ENCODE measurements around the gene VAT1L.

Gene VAT1L

DNA sequence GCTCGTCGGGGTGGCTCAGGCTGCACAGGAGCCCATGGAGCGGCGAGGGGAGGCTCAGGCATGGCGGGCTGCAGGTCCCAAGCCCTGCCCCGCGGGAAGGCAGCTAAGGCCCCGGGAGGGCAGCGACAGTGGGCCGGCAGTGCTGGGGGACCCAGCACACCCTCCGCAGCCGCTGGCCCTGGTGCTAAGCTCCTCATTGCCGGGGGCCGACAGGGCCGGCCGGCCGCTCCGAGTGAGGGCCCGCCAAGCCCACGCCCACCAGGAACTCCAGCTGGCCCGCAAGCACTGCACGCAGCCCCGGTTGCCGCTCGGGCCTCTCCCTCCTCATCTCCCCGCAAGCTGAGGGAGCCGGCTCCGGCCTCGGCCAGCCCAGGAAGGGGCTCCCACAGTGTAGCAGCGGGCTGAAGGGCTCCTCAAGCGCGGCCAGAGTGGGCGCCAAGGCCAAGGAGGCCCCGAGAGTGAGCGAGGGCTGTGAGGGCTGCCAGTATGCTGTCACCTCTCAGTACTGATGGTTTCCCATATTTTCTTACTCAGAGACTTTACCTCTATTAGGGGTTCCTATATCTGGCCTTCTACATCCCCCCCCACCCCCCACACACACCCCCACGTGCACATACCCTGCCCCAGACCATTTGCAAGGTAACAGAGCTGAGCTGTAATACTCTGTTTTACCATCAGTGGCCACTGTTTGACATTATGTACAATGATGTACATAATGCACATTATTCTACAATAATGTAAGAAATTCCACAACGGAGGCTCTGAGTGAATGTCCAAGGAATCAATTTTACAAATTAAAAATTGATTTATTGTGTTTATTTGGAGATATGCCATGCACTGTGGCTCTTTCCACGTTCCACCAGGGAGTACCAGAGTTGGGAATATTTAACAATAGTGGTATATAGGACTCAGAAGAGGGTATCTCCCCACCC is 3.7 kb upstream of the VAT1L start:
- DNase-seq, result no peak

DNA sequence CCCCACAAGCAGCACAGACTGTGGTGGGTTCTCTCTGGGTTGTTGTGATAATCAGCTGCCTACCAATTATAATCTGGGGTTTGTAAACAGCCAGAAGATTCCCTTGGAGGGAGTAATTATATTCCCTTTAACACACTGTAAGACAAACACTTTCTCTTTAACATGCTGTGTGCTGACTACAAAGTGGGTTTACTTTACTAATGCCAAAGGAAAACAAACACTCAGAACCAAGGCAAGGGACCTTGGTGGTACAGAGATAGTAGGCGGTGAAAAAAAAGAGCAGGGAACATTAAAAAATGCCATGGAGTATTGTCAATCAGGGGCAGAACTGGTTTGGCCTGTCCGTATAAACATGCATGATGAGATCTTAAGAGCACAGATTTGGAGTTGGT is 3.0 kb upstream of the VAT1L start:
- no peak for DNase-seq

DNA sequence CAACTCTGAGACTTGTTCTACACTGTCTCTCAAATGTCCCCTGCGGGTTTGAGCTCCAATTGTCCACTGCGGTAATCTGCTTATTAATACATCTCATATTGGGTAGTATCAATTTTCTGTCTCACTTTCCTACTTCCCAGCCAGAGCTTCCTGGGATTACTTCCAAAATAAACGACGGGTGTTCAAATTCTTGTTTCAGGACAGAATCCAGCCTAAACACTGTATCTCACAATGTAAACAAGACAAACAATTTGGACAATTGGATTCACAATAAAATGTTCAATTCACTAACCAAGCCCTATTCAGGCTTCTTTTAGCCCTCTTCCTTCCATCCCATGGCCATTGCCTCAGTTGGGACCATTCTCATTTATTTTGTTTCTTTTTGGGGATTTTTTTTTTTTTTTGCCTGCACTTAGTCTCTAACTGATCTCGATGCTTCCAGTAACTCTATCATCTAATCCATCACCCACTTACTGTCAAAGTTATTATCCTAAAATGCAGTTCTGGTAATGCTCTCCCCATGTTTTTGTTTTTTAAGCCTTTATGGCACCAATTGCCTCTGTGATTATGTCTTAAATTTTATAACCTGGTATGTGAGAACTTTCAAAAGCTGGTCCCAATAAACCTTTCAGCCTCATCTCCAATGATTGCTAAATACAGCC is 2.0 kb upstream of the VAT1L start:
- DNase-seq, result no peak

DNA sequence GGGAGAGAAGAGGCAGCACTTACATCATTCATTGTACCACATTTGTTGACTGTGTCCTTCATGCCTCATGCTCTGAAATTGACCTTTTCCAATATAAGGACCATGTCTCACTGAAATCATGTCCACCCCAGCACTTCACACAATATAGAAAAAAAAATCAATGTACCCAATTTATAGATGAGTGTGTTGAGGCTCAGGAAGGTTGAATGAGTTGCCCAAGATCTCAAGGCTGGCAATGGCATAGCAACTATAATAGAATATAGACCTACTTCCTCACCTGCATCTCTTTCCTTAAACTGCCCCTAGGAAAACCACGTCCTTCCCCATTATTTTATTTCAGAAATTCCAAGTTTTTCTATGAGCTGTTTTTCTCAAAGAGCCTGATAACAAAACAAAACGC is 912 bp upstream of the VAT1L start:
- no peak for DNase-seq

DNA sequence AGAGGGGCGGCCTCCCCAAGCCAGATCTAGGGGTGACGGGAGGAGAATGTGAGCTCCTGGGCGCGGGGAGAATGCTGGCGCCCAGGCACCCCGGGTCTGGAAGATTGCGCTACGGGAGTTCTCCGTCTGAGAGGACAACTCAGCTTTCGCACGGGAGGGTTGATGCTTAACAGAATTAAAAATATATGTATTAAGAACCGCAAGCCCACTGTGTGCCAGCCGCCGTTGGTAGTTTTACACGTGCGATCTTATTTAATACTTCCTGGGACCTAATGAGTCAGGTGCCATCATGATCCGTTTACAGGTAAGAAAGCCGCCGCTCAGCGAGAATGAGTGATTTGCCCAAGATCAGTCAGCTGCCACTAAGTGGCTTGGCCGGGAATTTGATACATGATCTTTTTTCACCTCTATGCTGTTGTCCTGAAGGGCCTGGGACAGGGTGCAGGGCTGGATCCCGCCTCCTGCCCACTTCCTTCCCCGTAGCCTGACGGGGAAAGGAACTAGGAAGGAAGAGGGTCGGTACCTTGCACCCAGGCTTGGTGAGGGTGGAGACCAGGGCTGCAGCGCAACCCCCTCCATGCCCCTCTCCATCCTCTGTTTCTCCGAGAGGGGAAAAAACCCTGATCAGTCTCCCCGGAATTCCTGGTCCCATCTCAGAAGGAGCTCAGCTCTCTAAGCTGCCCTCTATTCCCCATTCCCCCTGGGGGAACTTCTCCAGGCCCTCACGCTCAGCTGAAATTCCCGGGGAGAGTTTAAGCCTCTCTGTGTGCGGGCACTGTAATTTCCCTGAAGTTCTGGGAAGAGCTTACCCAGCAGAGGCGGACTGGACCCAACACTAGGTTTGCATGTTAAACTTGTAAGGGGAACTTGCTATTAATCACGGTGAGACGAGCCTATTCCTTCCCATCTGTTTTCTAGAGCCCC is 983 bp downstream of the VAT1L start:
- DNase-seq, result no peak

DNA sequence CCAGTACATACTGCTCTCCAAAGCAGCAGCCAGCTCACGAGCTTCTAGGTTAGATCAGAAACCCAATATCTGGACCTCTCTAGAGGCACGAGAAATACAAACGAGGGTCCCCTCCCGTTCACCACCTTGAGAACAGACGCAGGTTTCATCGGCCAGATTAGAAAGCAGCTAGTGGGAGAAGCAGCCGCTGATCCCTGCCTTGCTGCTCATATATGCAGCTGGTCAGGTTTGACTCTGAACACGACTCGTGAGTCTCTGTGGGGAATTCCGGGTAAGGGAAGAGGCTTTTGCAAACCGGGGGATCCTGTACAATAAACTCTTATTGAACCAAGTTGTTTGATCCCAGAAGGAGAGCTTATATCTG is 1.6 kb downstream of the VAT1L start:
- no peak for DNase-seq

DNA sequence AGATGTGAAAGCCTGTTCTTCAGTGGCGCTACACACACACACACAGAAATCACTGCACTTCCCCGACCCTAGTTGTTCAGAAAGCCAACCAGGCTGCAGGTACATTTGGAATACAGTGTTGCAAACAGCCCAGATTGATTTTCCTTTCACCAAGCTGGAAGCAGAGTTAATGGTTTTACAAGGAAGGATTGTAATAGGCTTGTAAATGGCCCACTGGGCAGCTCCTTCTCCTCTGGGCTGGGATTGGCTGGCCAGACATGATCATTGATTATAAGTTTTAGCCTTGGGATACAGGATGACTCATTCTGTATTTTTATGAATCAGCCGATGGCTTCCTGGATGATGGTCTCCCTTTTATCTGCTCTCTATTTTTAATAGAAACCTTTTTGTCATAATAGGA is 2.5 kb downstream of the VAT1L start:
- no peak for DNase-seq

DNA sequence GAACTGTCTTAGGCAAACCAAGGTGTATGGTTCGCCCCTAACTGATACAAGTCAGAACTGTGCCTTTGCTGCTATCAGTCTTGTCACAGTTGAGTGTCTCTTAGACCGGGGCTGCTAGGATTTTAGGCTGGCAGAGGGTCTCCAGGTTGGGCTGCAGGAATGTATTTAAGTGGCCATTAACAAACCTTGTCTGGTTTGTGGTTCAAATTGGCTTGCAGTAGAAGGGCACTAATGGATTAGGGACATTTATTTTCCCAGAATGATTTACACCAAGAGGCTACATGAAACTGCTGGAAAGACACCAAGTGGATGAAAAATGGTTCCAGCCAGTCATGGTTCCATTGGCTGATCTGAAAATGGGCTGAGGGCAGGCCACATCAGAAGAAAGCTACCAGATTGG is 5.1 kb downstream of the VAT1L start:
- DNase-seq, result no peak

DNA sequence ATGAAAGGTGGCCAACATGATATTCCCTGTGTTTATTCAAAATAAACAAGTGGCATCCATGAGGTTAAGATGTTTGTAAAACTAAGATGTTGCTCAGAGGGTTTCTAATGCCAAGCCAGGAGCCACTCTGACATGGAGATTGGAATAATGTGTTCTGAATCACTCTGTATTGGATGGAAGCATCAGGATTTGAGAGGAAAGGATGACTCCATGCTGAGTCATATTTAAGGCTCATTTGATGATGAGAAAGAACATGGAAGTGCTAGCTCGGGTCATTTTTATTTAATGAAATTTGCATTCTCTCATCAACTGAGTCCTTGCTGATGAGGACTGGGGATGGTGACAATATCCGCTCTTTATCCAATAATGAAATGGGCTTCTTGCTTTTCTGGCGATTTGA is 6.2 kb downstream of the VAT1L start:
- no peak for DNase-seq

DNA sequence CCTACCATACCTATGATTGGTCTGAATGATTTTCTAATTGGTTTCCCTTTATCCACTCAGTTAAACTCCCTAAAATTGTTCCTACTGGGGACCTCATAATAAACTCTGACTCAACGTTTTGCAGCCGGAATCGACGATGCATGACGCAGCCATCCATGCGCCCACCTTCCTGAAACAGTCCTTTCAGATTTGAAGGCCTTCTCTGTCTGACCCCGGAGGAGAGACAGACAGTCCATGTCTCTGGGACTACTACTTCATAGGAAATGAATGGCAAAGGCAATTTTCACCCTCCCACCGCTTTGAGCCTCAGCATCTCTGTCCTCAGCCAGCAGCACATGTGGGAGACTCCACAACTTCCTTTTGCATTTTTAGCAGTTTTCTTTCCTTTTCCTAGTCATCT is 13.5 kb downstream of the VAT1L start:
- no peak for DNase-seq

DNA sequence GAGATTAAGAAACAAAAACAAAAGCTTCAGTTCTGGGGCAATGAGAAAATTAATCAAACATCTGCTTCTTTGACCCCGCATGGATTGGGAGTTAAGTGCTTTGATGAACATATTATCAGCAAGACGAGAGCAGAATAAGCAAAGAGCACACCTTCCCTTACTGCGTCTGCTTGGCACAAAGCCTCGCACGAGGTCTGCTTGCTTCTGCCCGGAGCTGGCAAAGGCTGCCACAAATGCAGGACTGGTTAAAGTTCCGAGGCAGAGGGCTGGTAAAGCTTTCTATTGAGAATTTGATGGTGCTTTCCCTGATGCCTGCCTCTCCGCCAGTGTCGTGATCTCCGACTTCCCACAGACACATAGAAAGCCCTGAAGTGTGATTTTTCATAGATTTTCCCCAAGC is 17.0 kb downstream of the VAT1L start:
- DNase-seq, result no peak

DNA sequence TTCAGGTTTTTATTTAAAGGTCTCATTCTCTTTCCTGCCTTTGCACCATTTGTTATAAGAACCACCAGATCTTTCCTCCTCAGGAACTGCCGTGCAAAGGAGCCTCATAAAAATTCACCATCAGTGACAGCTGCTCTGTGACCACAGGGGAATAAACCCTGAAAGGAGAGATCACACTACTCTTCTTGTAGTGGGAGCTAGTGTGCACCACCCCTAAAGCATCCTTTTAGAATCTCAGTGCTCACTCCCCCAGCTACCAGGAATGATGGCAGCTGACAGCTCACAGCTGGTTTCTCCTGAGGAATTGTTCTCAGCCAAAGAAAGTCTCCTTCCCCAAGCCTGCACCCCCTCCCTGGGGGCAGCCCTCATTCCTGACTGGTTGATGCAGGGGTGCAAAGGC is 18.7 kb downstream of the VAT1L start:
- DNase-seq, result no peak

DNA sequence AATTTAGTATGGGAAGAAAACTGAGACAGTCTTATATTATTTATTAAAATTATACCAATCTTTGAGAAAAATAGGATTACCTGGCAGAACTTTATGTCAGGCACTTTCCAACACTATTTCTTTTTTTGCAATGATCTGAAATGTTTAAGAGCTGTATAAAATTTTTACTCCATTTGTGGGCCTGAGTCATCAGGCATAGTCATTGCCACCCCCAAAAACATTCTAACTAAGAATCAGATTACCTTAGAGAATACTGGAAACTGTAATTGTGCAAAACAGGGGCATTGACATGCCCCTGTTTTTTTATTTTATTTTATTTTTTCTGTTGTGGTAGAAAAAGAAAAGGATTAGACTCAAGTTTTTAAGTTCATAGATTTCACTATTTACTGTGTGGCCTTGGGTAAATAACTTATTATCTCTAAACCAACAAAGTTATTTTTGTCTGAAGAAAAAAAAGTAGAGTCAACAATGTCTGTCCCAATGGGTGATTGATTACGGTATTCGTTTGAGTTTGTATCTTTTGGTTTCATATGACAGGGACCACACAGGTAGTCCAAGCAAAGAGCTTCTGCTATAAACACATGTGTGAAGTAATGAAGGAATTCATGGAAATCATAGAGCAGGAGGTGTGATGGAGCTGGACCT is 24.6 kb downstream of the VAT1L start:
- no peak for DNase-seq

DNA sequence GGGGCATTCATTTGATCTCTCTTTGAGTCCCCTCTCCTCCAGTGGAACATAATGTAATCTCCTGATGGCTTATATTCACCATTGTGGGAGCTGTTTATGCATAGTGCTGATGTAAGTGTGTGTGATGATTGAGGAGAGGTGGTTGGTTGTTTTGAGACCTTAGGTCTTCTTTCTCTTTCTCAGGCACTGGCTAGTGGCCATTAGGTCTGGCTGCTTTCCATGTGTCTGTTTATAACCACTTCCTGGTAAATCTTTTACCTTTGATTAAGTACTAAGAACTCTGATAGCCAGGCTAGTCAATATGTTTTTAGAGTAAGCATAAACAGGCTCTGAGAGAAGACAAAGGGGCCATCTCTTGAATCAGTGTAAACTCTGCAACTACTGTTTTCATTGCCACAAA is 27.9 kb downstream of the VAT1L start:
- DNase-seq, result no peak

DNA sequence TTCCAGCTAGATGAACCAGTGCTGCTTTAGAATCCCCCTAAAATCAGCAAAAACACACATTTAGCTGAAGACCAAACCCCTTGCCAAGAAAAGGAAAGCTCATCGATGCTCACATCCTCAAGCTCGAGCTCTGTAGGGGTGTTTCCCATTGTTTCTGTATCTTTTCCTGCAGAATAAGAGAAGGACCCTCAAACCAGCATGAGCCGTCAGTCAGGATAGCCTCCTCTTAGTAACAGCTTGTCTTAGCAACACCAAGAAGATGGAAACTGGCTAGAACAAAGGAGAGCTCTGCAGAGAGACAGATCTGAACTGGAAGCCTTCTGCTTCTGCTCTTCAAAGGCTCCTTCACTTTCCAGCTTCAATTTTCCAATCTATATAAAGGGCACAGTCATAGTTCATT is 32.0 kb downstream of the VAT1L start:
- DNase-seq, result no peak

DNA sequence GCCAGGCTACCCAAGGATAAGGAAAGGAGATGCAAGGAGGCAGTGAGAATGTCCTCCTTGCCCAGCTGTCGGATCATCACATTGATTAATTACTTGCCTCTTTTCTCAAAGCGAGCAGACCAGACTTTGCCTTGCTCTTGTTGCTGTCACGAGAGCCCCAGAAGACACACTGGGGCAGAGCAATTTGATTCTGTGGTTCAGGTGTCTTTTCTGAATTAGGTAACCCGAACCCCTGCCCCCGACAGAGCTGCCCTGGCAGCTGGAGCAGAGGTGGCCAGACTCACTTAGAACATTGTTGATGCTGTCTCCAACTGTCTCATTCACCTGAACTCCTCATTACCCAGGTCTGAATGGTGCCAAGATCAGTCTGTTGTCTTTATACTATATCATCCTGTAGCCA is 34.3 kb downstream of the VAT1L start:
- no peak for DNase-seq

DNA sequence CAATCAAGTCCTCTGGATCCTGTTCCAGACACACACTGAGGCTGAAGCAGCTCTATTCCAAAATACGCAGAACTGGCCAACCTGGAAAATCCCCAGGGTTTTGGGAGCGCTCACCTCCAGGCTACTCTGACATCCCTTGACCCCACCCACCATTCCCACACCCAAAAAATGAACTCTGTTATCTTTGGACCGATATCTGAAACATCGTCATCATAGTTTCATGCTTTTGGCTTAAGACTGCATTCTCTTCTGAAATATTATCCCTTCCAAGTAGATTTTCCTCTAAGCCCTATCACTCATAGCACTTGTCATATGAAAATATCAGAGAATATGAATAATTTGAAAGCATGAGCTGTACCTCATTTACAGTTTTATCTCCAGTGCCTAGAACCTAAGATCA is 34.7 kb downstream of the VAT1L start:
- DNase-seq, result no peak

DNA sequence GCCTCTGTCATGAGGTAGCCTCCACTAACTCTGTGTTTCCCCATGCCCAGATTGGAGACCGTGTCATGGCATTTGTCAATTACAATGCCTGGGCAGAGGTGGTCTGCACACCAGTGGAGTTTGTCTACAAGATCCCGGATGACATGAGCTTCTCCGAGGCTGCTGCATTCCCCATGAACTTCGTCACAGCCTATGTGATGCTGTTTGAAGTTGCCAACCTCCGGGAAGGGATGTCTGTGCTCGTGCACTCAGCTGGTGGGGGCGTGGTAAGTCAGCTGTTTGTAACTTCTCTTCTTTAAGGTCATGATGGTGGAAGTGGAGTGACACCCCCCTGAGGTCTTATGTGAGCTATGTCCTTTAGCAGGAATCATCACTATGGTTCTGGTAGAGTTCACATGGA is 36.8 kb downstream of the VAT1L start:
- DNase-seq, result no peak

DNA sequence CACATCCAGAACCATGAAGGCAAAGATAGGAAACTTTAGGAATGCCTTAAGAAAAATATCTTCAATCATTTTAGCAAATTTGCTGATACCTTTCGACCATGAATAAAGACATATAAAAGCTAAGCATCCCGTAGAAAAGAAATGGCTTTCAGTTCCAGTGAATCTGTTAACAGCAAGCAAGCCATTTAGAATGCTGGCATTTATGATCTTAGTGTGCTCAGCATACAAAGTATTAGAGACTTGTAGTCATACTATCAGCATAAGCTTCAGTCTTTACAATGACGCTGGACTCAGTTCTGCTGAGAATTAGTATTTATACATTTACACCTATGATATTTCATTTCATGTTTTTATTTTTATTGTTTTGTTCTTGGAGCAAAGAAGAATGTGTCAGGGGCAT is 38.7 kb downstream of the VAT1L start:
- DNase-seq, result no peak

DNA sequence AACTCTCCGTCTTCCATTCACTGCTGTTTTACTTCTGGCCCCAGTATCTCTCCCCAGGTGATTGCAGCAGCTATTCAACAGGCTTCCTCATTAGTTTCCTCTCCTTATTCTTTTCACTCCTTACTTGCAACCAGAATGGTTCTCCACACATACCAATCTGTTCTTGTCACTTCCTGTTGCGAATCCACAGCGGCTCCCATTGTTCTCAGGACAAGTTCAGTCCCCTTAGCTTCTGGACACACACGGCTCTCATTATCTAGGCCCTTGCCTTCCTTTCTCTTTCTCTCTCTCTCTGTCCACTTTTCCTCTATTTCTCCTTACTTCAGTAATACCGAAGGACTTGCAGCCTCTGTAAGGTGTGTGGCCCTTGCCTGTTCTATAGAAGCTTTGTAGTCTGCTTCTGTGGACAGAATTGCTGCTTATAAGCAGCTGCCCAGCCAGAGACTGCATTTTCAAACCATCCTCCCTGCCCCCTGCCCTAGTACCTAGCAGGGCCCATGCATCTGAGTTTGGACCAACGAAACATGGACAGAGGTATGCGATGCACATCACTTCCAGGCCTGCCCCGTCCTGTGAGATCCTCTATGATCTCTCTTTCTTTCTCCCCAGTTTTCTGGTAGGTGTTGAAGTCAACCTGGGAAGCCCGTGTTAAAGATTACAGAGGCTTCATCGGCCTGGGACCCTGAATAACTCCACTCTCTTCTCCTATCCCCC is 45.7 kb downstream of the VAT1L start:
- no peak for DNase-seq

DNA sequence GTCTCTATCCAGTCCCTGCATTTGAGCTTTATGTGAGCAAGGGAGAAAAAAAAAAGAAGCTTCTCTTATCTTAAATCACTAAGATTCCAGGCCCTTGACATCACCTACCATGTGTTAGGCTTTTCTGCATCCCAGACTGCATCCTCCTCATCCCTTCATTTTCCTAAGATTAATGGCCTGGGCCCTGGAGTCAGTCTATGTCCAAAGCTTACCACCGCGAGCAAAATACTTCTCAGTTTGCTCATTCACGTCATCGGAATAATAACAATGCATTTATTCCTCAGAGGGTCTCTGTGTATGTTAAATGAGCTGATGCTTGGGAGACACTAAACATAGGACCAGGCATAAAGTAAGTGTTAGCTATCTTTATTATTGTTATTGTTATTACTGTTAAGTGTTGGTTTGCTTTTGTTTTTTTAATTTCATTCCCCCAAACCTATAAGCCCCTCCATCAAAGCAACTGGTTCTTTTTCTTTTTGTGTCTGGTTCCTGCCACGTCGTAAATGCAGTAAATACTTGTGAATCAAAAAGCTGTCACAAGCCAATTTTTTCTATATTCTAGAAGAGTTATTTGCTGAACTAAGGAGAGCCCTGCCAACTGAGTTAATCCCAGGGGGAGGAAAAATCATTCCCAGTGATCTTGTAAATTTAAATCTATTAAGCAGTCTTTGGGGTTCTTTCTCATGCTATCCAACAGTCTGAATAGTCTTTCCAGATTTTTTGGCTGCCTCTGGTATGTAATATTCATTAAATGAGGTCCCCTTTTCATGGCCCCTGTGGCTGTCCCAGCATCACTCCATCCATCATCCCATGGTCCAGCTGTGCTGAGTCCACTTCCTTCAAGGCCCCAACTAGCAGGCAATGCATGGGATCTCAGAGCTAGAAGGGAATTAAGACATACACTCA is 46.5 kb downstream of the VAT1L start:
- no peak for DNase-seq

Measured in activated CD4-positive, alpha-beta T cell treated with anti-CD3 and anti-CD28 coated beads, Interleukin-2, amount 50 U/mL, for 1 hour (primary cell).